Measurements from ENCODE around the gene SH3RF3.

GRCh38 chr2:109433926-109434325 is 304.9 kb downstream of the SH3RF3 start:
- no peak for TF ChIP-seq CTCF (IDR thresholded peaks at IDR 0.05; ENCODE audit: insufficient read depth, low read depth, low read length)
- no peak for TF ChIP-seq EZH2 (IDR thresholded peaks at IDR 0.05; ENCODE audit: insufficient read depth, low read length)
